ENCODE data around the gene GOLPH3L.
"Not testable (repeated sequence)": the region's sequence is repeated elsewhere in the genome, so short reads cannot be mapped to it uniquely, and the experiment has no call there.

The GOLPH3L gene

GRCh38 chr1:150674881-150675280, 22.1 kb downstream of the GOLPH3L start:
- H3K4me3 ChIP-seq (ENCODE audit: low read depth, low read length) = no peak overlapping the region
- no peak for DNase-seq (ENCODE audit: low read depth, low spot score)
- ChIA-PET CTCF (no interaction called here), POLR2A (no interaction called here)
- no peak for TF ChIP-seq CTCF (IDR thresholded peaks at IDR 0.05; ENCODE audit: insufficient read depth, low read length, missing control alignments)

GRCh38 chr1:150663321-150663720, 33.6 kb downstream of the GOLPH3L start:
- POLR2A ChIA-PET = interaction anchor here (0.7 kb wide), 1 partner anchor 84 kb away, joined by 3 read pairs; the partner anchor contains the start of gene MCL1
- no peak for DNase-seq (ENCODE audit: low read depth, low spot score)
- TF ChIP-seq CTCF (IDR thresholded peaks at IDR 0.05; ENCODE audit: insufficient read depth, low read length, missing control alignments) = no peak
- H3K4me3 ChIP-seq (ENCODE audit: low read depth, low read length) = no peak overlapping the region
- CTCF ChIA-PET = interaction anchor here (0.6 to 1.5 kb wide), 3 partner anchors 9 to 149 kb away, joined by 3 to 4 read pairs (median 3); no protein-coding TSS in a partner anchor

- ChIA-PET CTCF (interaction anchor here (0.6 to 1.5 kb wide), 3 partner anchors 9 to 150 kb away, joined by 3 to 4 read pairs (median 3); no protein-coding TSS in a partner anchor), POLR2A (interaction anchor here (0.7 kb wide), 1 partner anchor 83 kb away, joined by 3 read pairs; the partner anchor contains the start of gene MCL1)
- TF ChIP-seq CTCF (IDR thresholded peaks at IDR 0.05; ENCODE audit: insufficient read depth, low read length, missing control alignments) = no peak
- H3K4me3 ChIP-seq (ENCODE audit: low read depth, low read length) = no peak overlapping the region
- DNase-seq (ENCODE audit: low read depth, low spot score) = no peak
These were observed 34.1 kb downstream of the GOLPH3L start for GRCh38 chr1:150662811-150663210.

- no peak for DNase-seq (ENCODE audit: low read depth, low spot score)
- ChIA-PET CTCF (interaction anchor here (0.7 to 1.0 kb wide), 2 partner anchors 100 to 152 kb away, joined by 3 read pairs; no protein-coding TSS in a partner anchor), POLR2A (no interaction called here)
- H3K4me3 ChIP-seq (ENCODE audit: low read depth, low read length) = no peak overlapping the region
- TF ChIP-seq CTCF (IDR thresholded peaks at IDR 0.05; ENCODE audit: insufficient read depth, low read length, missing control alignments) = no peak
These were observed 35.8 kb downstream of the GOLPH3L start for GRCh38 chr1:150661156-150661555.

- CTCF ChIA-PET = interaction anchor here (1.0 kb wide), 1 partner anchor 152 kb away, joined by 3 read pairs; no protein-coding TSS in a partner anchor
- TF ChIP-seq CTCF (IDR thresholded peaks at IDR 0.05; ENCODE audit: insufficient read depth, low read length, missing control alignments) = no peak
- DNase-seq (ENCODE audit: low read depth, low spot score) = no peak
- POLR2A ChIA-PET = no interaction called here
- H3K4me3 ChIP-seq (ENCODE audit: low read depth, low read length) = no peak overlapping the region
These were observed 36.4 kb downstream of the GOLPH3L start for GRCh38 chr1:150660584-150660983.

GRCh38 chr1:150657064-150657463, 39.9 kb downstream of the GOLPH3L start:
- DNase-seq (ENCODE audit: low read depth, low spot score); POLR2A ChIA-PET: not testable (repeated sequence)
- CTCF ChIA-PET = interaction anchor here (1.3 to 1.5 kb wide), 2 partner anchors 11 to 37 kb away, joined by 3 read pairs; no protein-coding TSS in a partner anchor

GRCh38 chr1:150654635-150655034, 42.3 kb downstream of the GOLPH3L start:
- POLR2A ChIA-PET = not testable (repeated sequence)

More at GRCh38 chr1:150657064-150657463, 39.9 kb downstream of the GOLPH3L start:
- H3K4me3 ChIP-seq (ENCODE audit: low read depth, low read length) = not testable (repeated sequence)

More at GRCh38 chr1:150654635-150655034, 42.3 kb downstream of the GOLPH3L start:
- not testable (repeated sequence) for H3K4me3 ChIP-seq (ENCODE audit: low read depth, low read length); DNase-seq (ENCODE audit: low read depth, low spot score)
- CTCF ChIA-PET = interaction anchor here (1.5 kb wide), 1 partner anchor 9 kb away, joined by 3 read pairs; no protein-coding TSS in a partner anchor
